HG03342 (cell line): ENCODE measurements around the gene CCDC170.
"Not testable (repeated sequence)": the region's sequence is repeated elsewhere in the genome, so short reads cannot be mapped to it uniquely, and the experiment has no call there.

Experiments used
- ATAC-seq: cut with Tn5 transposase; IDR thresholded peaks from one replicate; pipeline ENCODE4 v1.9.1; 2021; ENCODE audit warnings: mild to moderate bottlenecking, moderate library complexity; ENCODE audit not compliant: unreplicated experiment

Gene CCDC170

GRCh38 chr6:151544884-151545283 is 51.1 kb downstream of the CCDC170 start:
- ATAC-seq: not testable (repeated sequence)

GRCh38 chr6:151546941-151547659 is 53.3 kb downstream of the CCDC170 start:
- ATAC-seq: no peak

GRCh38 chr6:151548201-151548600 is 54.4 kb downstream of the CCDC170 start:
- ATAC-seq: no peak

GRCh38 chr6:151549790-151550189 is 56.0 kb downstream of the CCDC170 start:
- ATAC-seq: no peak

GRCh38 chr6:151550618-151551017 is 56.8 kb downstream of the CCDC170 start:
- ATAC-seq: no peak

- ATAC-seq: no peak
Measured at GRCh38 chr6:151551223-151551857, 57.5 kb downstream of the CCDC170 start.

GRCh38 chr6:151553416-151554165 is 59.8 kb downstream of the CCDC170 start:
- ATAC-seq: no peak

- ATAC-seq: no peak
Measured at GRCh38 chr6:151561238-151561637, 67.4 kb downstream of the CCDC170 start.

- ATAC-seq: no peak
Measured at GRCh38 chr6:151564654-151565053, 70.8 kb downstream of the CCDC170 start.

- no peak for ATAC-seq
Measured at GRCh38 chr6:151565940-151566339, 72.1 kb downstream of the CCDC170 start.

- no peak for ATAC-seq
Measured at GRCh38 chr6:151566557-151566956, 72.7 kb downstream of the CCDC170 start.

GRCh38 chr6:151576633-151577032 is 82.8 kb downstream of the CCDC170 start:
- ATAC-seq: no peak

- no peak for ATAC-seq
Measured at GRCh38 chr6:151577257-151577656, 83.4 kb downstream of the CCDC170 start.

GRCh38 chr6:151585741-151586140 is 91.9 kb downstream of the CCDC170 start:
- ATAC-seq: no peak

GRCh38 chr6:151589667-151590066 is 95.8 kb downstream of the CCDC170 start:
- ATAC-seq: no peak

- no peak for ATAC-seq
Measured at GRCh38 chr6:151590742-151591141, 96.9 kb downstream of the CCDC170 start.

- no peak for ATAC-seq
Measured at GRCh38 chr6:151592449-151593159, 98.8 kb downstream of the CCDC170 start.

GRCh38 chr6:151609146-151609902 is 115.5 kb downstream of the CCDC170 start:
- no peak for ATAC-seq

GRCh38 chr6:151610326-151610725 is 116.5 kb downstream of the CCDC170 start:
- no peak for ATAC-seq

GRCh38 chr6:151614630-151615029 is 120.8 kb downstream of the CCDC170 start:
- no peak for ATAC-seq
